ENCODE results near the gene LRRC46. TPM values are rescaled to one million over a fixed set of nuclear protein-coding genes. Genes with fewer than 3 reads are reported as not detected.

The LRRC46 gene
- total RNA-seq, 1 experiment from 2014 or later = 0.44 TPM

DNA sequence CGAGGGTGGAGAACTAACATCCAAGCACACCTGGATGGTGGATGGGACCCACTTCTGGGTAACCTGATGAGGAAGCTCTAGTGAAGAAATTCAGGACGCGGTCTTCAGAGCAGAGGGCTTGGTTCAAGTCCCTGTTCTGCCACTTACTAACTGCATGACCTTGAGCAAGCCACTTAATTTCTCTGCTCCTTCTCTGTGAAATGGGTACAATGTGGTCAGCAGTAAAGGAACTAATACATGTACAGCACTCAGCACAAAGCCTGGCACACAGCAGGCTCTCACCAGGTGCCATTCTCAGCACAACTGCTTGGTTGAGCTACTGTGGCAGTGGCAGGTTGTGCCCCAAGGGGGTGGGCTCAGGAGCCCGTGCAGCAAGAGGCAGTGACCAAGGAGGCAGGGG is 8.0 kb upstream of the LRRC46 start:
- peaks cover 25% of the 10 kb centered on the region for H3K4me1 ChIP-seq (ENCODE audit: insufficient read depth, low read length)
- no peak overlapping the region for H3K9ac ChIP-seq (ENCODE audit: low read length)
- H3K9me3 ChIP-seq (ENCODE audit: low read length) = no peaks in the 10 kb centered on the region
- no peak overlapping the region for H3K4me3 ChIP-seq (ENCODE audit: low read length)
- no peaks in the 10 kb centered on the region for H4K20me1 ChIP-seq (ENCODE audit: low read length)
- no peak overlapping the region for H3K27ac ChIP-seq (ENCODE audit: low read length)
- peaks cover 18% of the 10 kb centered on the region for H3K79me2 ChIP-seq (ENCODE audit: low read length)
- TF ChIP-seq EZH2phosphoT487 (IDR thresholded peaks at IDR 0.05; ENCODE audit: borderline replicate concordance, low read length) (no peak), EZH2 (IDR thresholded peaks at IDR 0.05; ENCODE audit: low read length, unreplicated experiment) (no peak)
- TF ChIP-seq, protein P1, sequence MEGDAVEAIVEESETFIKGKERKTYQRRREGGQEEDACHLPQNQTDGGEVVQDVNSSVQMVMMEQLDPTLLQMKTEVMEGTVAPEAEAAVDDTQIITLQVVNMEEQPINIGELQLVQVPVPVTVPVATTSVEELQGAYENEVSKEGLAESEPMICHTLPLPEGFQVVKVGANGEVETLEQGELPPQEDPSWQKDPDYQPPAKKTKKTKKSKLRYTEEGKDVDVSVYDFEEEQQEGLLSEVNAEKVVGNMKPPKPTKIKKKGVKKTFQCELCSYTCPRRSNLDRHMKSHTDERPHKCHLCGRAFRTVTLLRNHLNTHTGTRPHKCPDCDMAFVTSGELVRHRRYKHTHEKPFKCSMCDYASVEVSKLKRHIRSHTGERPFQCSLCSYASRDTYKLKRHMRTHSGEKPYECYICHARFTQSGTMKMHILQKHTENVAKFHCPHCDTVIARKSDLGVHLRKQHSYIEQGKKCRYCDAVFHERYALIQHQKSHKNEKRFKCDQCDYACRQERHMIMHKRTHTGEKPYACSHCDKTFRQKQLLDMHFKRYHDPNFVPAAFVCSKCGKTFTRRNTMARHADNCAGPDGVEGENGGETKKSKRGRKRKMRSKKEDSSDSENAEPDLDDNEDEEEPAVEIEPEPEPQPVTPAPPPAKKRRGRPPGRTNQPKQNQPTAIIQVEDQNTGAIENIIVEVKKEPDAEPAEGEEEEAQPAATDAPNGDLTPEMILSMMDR (conservative IDR thresholded peaks at IDR 0.05; ENCODE audit: low read depth, low read length) = no peak
- BruUV-seq (replicated peaks) = TSS peak; percentile 18
- ChIA-PET POLR2A (ENCODE audit: unreplicated experiment) (no interaction called here), CTCF (no interaction called here)
- peaks cover 33% of the 10 kb centered on the region for H3K36me3 ChIP-seq (ENCODE audit: low read depth, low read length)
- DNase-seq (no peak), ATAC-seq (no peak)
- no peak overlapping the region for H3K4me2 ChIP-seq (ENCODE audit: low read length)
- H3K27me3 ChIP-seq (ENCODE audit: low read length) = no peaks in the 10 kb centered on the region
- intact Hi-C loops (cut with micrococcal nuclease) = no loop called here
- H3K9me2 ChIP-seq (replicated peaks; ENCODE audit: low read length) = no peaks in the 10 kb centered on the region
- H2AFZ ChIP-seq (ENCODE audit: low read length) = no peak overlapping the region
- H3F3A ChIP-seq (ENCODE audit: low read length, unreplicated experiment) = no peaks in the 10 kb centered on the region

DNA sequence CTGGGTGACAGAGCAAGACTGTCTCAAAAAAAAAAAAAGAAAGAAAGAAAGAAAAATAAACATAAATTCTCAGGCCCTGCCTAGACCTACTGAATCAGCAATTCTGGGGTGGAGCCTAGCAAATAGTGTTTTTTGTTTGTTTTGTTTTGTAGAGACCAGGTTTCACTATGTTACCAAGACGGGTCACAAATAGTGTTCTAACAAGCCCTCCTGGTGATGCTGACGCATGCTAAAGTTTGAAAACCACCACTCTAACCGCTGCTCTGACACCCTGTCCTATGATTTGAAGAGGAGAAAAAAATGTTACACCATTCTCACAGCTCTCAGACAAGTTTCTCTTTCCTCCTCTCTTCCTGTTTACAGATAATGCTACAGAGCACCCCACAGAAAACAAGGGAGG is 1.6 kb upstream of the LRRC46 start:
- Histone ChIP-seq H3K9ac (ENCODE audit: low read length) (no peak overlapping the region), H3K9me3 (ENCODE audit: low read length) (no peaks in the 10 kb centered on the region), H3F3A (ENCODE audit: low read length, unreplicated experiment) (no peaks in the 10 kb centered on the region), H3K27ac (ENCODE audit: low read length) (no peak overlapping the region), H3K36me3 (ENCODE audit: low read depth, low read length) (peaks cover 26% of the 10 kb centered on the region), H3K4me2 (ENCODE audit: low read length) (peak overlapping the region; percentile 95), H3K27me3 (ENCODE audit: low read length) (no peaks in the 10 kb centered on the region), H3K4me3 (ENCODE audit: low read length) (peak overlapping the region; percentile 71), H3K79me2 (ENCODE audit: low read length) (peaks cover 28% of the 10 kb centered on the region), H3K9me2 (replicated peaks; ENCODE audit: low read length) (no peaks in the 10 kb centered on the region), H4K20me1 (ENCODE audit: low read length) (no peaks in the 10 kb centered on the region), H3K4me1 (ENCODE audit: insufficient read depth, low read length) (peaks cover 17% of the 10 kb centered on the region), H2AFZ (ENCODE audit: low read length) (no peak overlapping the region)
- intact Hi-C loops (cut with micrococcal nuclease) = loop anchor here (2.0 kb wide), 1 partner anchor 53 kb away; no protein-coding TSS in a partner anchor
- ATAC-seq = no peak
- DNase-seq = no peak
- TF ChIP-seq, protein P1 (conservative IDR thresholded peaks at IDR 0.05; ENCODE audit: low read depth, low read length) = no peak
- no peak for TF ChIP-seq EZH2 (IDR thresholded peaks at IDR 0.05; ENCODE audit: low read length, unreplicated experiment)
- CTCF ChIA-PET = interaction anchor here (1.1 kb wide), 1 partner anchor 117 kb away, joined by 3 read pairs; no protein-coding TSS in a partner anchor
- POLR2A ChIA-PET (ENCODE audit: unreplicated experiment) = no interaction called here
- no TSS peak for BruUV-seq (replicated peaks)

DNA sequence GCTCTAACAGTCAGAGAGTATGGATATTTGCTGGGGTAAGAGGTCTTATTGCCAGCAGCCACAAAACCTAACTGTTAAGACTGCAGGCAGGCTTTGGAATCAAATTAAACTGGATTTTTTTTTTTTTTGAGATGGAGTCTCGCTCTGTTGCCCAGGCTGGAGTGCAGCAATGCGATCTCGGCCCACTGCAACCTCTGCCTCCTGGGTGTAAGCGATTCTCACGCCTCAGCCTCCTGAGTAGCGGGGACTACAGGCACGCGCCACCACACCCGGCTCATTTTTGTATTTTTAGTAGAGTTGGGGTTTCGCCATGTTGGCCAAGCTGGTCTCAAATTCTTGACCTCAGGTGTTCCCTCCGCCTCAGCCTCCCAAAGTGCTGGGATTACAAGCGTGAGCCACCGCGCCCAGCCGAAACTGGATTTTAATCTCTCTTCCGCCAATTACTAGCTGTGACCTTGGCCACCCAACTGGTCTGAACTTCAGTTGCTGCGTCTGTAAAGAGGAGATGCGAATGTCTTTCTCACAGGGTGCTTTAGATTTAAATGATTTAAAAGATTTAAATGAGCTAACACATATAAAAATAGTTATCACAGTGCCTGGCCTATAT is 971 bp upstream of the LRRC46 start:
- Histone ChIP-seq H3K36me3 (ENCODE audit: low read depth, low read length) (peaks cover 23% of the 10 kb centered on the region), H2AFZ (ENCODE audit: low read length) (no peak overlapping the region), H3K4me1 (ENCODE audit: insufficient read depth, low read length) (peaks cover 17% of the 10 kb centered on the region), H3K4me3 (ENCODE audit: low read length) (peak overlapping the region; percentile 71), H3K27ac (ENCODE audit: low read length) (peak overlapping the region; percentile 11), H3K9me3 (ENCODE audit: low read length) (no peaks in the 10 kb centered on the region), H3K9me2 (replicated peaks; ENCODE audit: low read length) (no peaks in the 10 kb centered on the region), H3K79me2 (ENCODE audit: low read length) (peaks cover 28% of the 10 kb centered on the region), H4K20me1 (ENCODE audit: low read length) (no peaks in the 10 kb centered on the region), H3F3A (ENCODE audit: low read length, unreplicated experiment) (no peaks in the 10 kb centered on the region), H3K27me3 (ENCODE audit: low read length) (no peaks in the 10 kb centered on the region), H3K9ac (ENCODE audit: low read length) (peak overlapping the region; percentile 74), H3K4me2 (ENCODE audit: low read length) (peak overlapping the region; percentile 95)
- CTCF ChIA-PET = interaction anchor here (0.9 kb wide), 1 partner anchor 14 kb away, joined by 3 read pairs; no protein-coding TSS in a partner anchor
- TF ChIP-seq, protein P1 (conservative IDR thresholded peaks at IDR 0.05; ENCODE audit: low read depth, low read length) = no peak
- TF ChIP-seq EZH2phosphoT487 (IDR thresholded peaks at IDR 0.05; ENCODE audit: borderline replicate concordance, low read length) = no peak
- no peak for TF ChIP-seq EZH2 (IDR thresholded peaks at IDR 0.05; ENCODE audit: low read length, unreplicated experiment)
- intact Hi-C loops (cut with micrococcal nuclease) = loop anchor here (1.0 to 2.0 kb wide), 2 partner anchors 9 to 54 kb away; partner anchors contain the start of gene OSBPL7
- ATAC-seq = no peak
- no TSS peak for BruUV-seq (replicated peaks)
- no peak for DNase-seq
- POLR2A ChIA-PET (ENCODE audit: unreplicated experiment) = interaction anchor here (0.6 kb wide), 1 partner anchor 63 kb away, joined by 3 read pairs; no protein-coding TSS in a partner anchor

Data from PC-3 (cell line).